ENCODE measurements around the gene PANK2.
A peak's percentile ranks its signal among the peaks of the same experiment; 100 is the strongest.
"Not testable (repeated sequence)": the region's sequence is repeated elsewhere in the genome, so short reads cannot be mapped to it uniquely, and the experiment has no call there.

Gene PANK2

DNA sequence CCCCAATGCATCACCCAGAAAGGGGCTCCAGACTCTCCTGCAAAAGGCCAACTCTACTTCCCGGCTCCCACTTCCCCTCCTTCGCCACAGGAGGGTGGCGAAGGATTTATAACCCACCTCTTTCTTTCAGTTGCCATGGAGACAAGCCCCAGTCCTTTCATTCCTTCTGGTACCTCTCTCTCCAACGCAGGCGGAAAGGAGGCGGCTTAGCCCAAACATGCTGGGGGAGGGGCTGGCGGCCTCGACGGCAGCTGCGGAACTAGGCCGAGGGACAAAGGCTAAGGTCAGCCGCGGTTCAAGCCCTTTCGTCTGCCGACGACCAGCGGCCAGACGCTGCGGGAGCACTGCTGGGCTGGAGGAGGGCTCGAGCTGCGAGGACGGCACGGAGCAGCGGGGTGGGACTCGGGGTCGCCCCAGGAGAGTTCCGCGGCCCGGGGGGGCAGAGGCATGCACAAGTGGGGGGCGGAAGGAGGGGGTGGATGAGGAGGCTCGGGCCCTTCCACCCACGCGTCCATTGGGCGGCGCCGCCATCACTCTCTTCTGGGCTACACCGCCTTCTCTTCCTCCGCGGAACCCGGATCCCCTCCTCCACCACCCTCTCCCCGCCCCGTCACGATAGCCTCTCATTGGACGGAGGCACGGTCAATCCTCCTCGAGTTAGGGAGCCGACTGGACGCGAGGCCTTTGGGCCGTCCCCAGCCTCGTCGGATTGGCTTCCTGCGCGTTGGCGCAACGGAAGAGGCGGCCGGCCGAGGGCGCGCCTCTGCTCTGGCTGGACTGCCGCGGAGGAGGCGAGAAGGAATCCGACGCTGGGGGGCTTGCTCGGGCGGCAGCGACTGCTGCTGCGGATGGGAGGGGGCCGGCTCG is at the start of gene PANK2:
Gene PANK2 (plus strand): TSS at position 766 of the 867 bp plus-strand sequence.
- Histone ChIP-seq H3K4me1 (ENCODE audit: control insufficient read depth in 1 of 2, insufficient read depth in 2 of 2, low read length in 2 of 2) (peaks cover 34 to 37% of the 10 kb centered on the region in 2 donors), H3K9ac (ENCODE audit: low read depth in 1 of 2, low read length in 2 of 2) (peak within 1 kb of the TSS; percentile 92 to 95), H3K9me3 (ENCODE audit: control insufficient read depth in 1 of 2, low read length in 2 of 2) (no peaks in the 10 kb centered on the region)

GRCh38 chr20:3840201-3840600 is 49.0 kb upstream of the PANK2 start:
- not testable (repeated sequence) for H3K4me3 ChIP-seq (ENCODE audit: low read depth in 1 of 2, low read length in 2 of 2); H3K9me3 ChIP-seq (ENCODE audit: control insufficient read depth in 1 of 2, low read length in 2 of 2); H3K36me3 ChIP-seq (ENCODE audit: control insufficient read depth in 1 of 2, insufficient read depth in 2 of 2, low read length in 2 of 2); H3K27me3 ChIP-seq (ENCODE audit: control insufficient read depth in 1 of 2, insufficient read depth in 2 of 2, low read length in 2 of 2); H3K9ac ChIP-seq (ENCODE audit: low read depth in 1 of 2, low read length in 2 of 2); H3K27ac ChIP-seq (ENCODE audit: low read depth, low read length)
- peaks cover 13 to 28% of the 10 kb centered on the region in 2 donors for H3K4me1 ChIP-seq (ENCODE audit: control insufficient read depth in 1 of 2, insufficient read depth in 2 of 2, low read length in 2 of 2)

More for the DNA sequence above, at the start of gene PANK2:
- H3K36me3 ChIP-seq (ENCODE audit: control insufficient read depth in 1 of 2, insufficient read depth in 2 of 2, low read length in 2 of 2) = peaks cover 0 to 4% of the 10 kb centered on the region in 2 donors
- peak within 1 kb of the TSS; percentile 96 for H3K27ac ChIP-seq (ENCODE audit: low read depth, low read length)
- H3K27me3 ChIP-seq (ENCODE audit: control insufficient read depth in 1 of 2, insufficient read depth in 2 of 2, low read length in 2 of 2) = no peaks in the 10 kb centered on the region
- peak within 1 kb of the TSS; percentile 83 to 89 for H3K4me3 ChIP-seq (ENCODE audit: low read depth in 1 of 2, low read length in 2 of 2)

DNA sequence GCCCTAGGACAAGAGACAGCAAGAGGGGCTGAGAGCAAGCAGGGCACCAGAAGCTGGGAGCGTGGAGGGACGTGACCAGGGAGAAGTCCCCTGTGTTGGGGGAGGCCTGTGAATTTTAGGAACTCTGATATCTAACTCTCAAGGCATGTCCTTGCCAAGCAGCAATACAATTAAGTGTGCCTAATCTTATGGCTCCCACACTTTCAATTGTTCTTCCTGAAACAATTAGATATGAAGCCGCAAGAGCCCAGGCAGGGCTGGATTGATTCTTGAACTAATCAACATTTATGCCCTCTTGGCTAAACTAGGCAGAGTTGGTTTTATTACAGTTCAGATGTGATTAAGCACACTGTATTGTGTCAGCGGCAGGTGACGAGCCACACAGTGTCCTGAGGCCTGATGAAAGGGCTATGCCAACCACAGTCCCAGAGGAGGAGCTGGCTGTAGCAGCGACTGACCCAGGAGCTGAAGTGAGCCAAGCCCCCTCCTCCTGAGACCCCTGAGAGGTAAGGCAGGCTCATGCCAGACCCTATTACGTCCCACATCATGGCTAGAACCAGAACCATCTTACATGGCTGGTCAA is 46.7 kb upstream of the PANK2 start:
- Histone ChIP-seq H3K9ac (ENCODE audit: low read depth in 1 of 2, low read length in 2 of 2) (peak overlapping the region; percentile 39 to 41), H3K36me3 (ENCODE audit: control insufficient read depth in 1 of 2, insufficient read depth in 2 of 2, low read length in 2 of 2) (no peaks in the 10 kb centered on the region), H3K9me3 (ENCODE audit: control insufficient read depth in 1 of 2, low read length in 2 of 2) (no peaks in the 10 kb centered on the region), H3K4me1 (ENCODE audit: control insufficient read depth in 1 of 2, insufficient read depth in 2 of 2, low read length in 2 of 2) (peaks cover 19 to 39% of the 10 kb centered on the region in 2 donors), H3K4me3 (ENCODE audit: low read depth in 1 of 2, low read length in 2 of 2) (no peak overlapping the region), H3K27ac (ENCODE audit: low read depth, low read length) (peak overlapping the region; percentile 33), H3K27me3 (ENCODE audit: control insufficient read depth in 1 of 2, insufficient read depth in 2 of 2, low read length in 2 of 2) (no peaks in the 10 kb centered on the region)

DNA sequence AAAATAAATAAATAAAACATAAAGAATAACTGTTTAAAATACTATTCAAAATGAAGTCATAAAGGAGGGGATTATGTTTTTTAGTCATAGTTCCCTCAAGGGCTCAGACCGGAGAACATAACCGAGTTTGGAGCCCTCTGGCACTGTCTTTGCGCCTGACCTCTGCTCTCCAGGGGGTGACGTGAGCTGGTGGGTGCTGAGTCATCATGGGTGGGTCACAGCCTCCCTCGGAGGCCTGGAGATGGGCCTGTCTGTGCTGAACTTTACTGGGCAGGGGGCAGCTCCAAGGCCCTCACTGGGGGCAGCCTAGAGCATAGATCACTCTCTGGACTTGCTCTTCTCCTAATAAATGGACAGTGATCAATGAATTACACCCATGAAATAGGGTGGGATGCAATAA is 45.7 kb upstream of the PANK2 start:
- Histone ChIP-seq H3K4me3 (ENCODE audit: low read depth in 1 of 2, low read length in 2 of 2) (no peak overlapping the region), H3K27me3 (ENCODE audit: control insufficient read depth in 1 of 2, insufficient read depth in 2 of 2, low read length in 2 of 2) (no peaks in the 10 kb centered on the region), H3K9me3 (ENCODE audit: control insufficient read depth in 1 of 2, low read length in 2 of 2) (no peaks in the 10 kb centered on the region), H3K36me3 (ENCODE audit: control insufficient read depth in 1 of 2, insufficient read depth in 2 of 2, low read length in 2 of 2) (no peaks in the 10 kb centered on the region), H3K4me1 (ENCODE audit: control insufficient read depth in 1 of 2, insufficient read depth in 2 of 2, low read length in 2 of 2) (peaks cover 24 to 47% of the 10 kb centered on the region in 2 donors), H3K9ac (ENCODE audit: low read depth in 1 of 2, low read length in 2 of 2) (no peak overlapping the region), H3K27ac (ENCODE audit: low read depth, low read length) (no peak overlapping the region)

- H3K9ac ChIP-seq (ENCODE audit: low read depth in 1 of 2, low read length in 2 of 2); H3K9me3 ChIP-seq (ENCODE audit: control insufficient read depth in 1 of 2, low read length in 2 of 2); H3K27ac ChIP-seq (ENCODE audit: low read depth, low read length); H3K27me3 ChIP-seq (ENCODE audit: control insufficient read depth in 1 of 2, insufficient read depth in 2 of 2, low read length in 2 of 2); H3K4me3 ChIP-seq (ENCODE audit: low read depth in 1 of 2, low read length in 2 of 2); H3K36me3 ChIP-seq (ENCODE audit: control insufficient read depth in 1 of 2, insufficient read depth in 2 of 2, low read length in 2 of 2): not testable (repeated sequence)
- H3K4me1 ChIP-seq (ENCODE audit: control insufficient read depth in 1 of 2, insufficient read depth in 2 of 2, low read length in 2 of 2) = peaks cover 24 to 50% of the 10 kb centered on the region in 2 donors
Observed at GRCh38 chr20:3843990-3844619, 45.1 kb upstream of the PANK2 start.

DNA sequence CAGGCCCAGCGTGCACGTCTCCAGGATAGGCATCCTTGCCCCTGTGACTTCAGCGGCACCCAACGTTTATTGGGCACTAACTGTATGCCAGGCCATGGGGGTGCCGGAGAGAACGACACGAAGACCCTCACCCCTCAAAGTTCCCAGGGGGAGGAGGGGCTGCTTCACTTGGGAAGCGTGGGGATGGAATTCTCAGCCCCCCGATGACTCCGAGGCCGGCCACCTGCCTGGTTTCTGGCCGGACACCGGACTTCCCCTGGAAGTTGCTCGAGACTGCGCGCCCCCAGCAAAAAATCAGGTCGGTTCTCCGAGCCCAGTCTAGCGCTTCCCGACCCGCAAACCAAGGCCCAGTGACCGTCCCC is 42.8 kb upstream of the PANK2 start:
- Histone ChIP-seq H3K4me1 (ENCODE audit: control insufficient read depth in 1 of 2, insufficient read depth in 2 of 2, low read length in 2 of 2) (peaks cover 24 to 50% of the 10 kb centered on the region in 2 donors), H3K9me3 (ENCODE audit: control insufficient read depth in 1 of 2, low read length in 2 of 2) (no peaks in the 10 kb centered on the region), H3K4me3 (ENCODE audit: low read depth in 1 of 2, low read length in 2 of 2) (peak overlapping the region; percentile 93 to 96), H3K9ac (ENCODE audit: low read depth in 1 of 2, low read length in 2 of 2) (peak overlapping the region; percentile 97 to 98), H3K27me3 (ENCODE audit: control insufficient read depth in 1 of 2, insufficient read depth in 2 of 2, low read length in 2 of 2) (no peaks in the 10 kb centered on the region), H3K27ac (ENCODE audit: low read depth, low read length) (peak overlapping the region; percentile 90), H3K36me3 (ENCODE audit: control insufficient read depth in 1 of 2, insufficient read depth in 2 of 2, low read length in 2 of 2) (no peaks in the 10 kb centered on the region)

GRCh38 chr20:3846740-3847428 is 42.3 kb upstream of the PANK2 start, which contains the start of gene MAVS:
Gene MAVS, plus strand, starts transcription at chr20:3846834. Its CDS starts 7,791 bp downstream, at chr20:3854625.
- Histone ChIP-seq H3K9me3 (ENCODE audit: control insufficient read depth in 1 of 2, low read length in 2 of 2) (no peaks in the 10 kb centered on the region), H3K4me1 (ENCODE audit: control insufficient read depth in 1 of 2, insufficient read depth in 2 of 2, low read length in 2 of 2) (peaks cover 24 to 50% of the 10 kb centered on the region in 2 donors), H3K36me3 (ENCODE audit: control insufficient read depth in 1 of 2, insufficient read depth in 2 of 2, low read length in 2 of 2) (no peaks in the 10 kb centered on the region), H3K9ac (ENCODE audit: low read depth in 1 of 2, low read length in 2 of 2) (peak within 1 kb of the TSS; percentile 97 to 98), H3K27ac (ENCODE audit: low read depth, low read length) (peak within 1 kb of the TSS; percentile 91), H3K27me3 (ENCODE audit: control insufficient read depth in 1 of 2, insufficient read depth in 2 of 2, low read length in 2 of 2) (no peaks in the 10 kb centered on the region), H3K4me3 (ENCODE audit: low read depth in 1 of 2, low read length in 2 of 2) (peak within 1 kb of the TSS; percentile 93 to 96)

DNA sequence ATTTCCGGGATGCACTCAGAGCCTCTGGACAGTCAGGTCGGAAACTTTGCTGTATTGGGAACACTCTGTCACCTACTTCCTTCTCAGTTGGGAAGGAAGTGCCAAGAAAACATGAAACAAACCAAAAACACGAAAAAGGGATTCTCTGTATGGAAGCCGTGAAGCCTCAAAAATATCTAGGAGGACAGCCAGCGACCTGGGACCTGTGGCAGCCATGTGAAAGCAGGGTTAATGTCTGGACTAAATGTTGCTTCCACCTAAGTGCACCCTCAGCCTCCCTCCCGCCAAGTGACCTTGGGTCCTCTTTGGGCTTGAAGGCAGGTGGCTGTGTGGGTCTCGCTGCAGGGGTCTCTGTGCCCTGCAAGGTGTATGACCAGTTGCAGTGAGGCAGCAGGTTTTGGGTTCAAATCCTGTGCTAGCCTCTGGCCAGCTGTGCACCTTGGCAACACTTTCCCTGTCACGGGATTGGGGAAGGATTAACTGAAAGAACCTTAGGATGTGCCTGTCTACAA is 41.7 kb upstream of the PANK2 start:
- Histone ChIP-seq H3K27ac (ENCODE audit: low read depth, low read length) (peak overlapping the region; percentile 91), H3K9ac (ENCODE audit: low read depth in 1 of 2, low read length in 2 of 2) (peak overlapping the region; percentile 97 to 98), H3K4me1 (ENCODE audit: control insufficient read depth in 1 of 2, insufficient read depth in 2 of 2, low read length in 2 of 2) (peaks cover 24 to 45% of the 10 kb centered on the region in 2 donors), H3K9me3 (ENCODE audit: control insufficient read depth in 1 of 2, low read length in 2 of 2) (no peaks in the 10 kb centered on the region), H3K27me3 (ENCODE audit: control insufficient read depth in 1 of 2, insufficient read depth in 2 of 2, low read length in 2 of 2) (no peaks in the 10 kb centered on the region), H3K4me3 (ENCODE audit: low read depth in 1 of 2, low read length in 2 of 2) (peak overlapping the region; percentile 93 to 96), H3K36me3 (ENCODE audit: control insufficient read depth in 1 of 2, insufficient read depth in 2 of 2, low read length in 2 of 2) (no peaks in the 10 kb centered on the region)

DNA sequence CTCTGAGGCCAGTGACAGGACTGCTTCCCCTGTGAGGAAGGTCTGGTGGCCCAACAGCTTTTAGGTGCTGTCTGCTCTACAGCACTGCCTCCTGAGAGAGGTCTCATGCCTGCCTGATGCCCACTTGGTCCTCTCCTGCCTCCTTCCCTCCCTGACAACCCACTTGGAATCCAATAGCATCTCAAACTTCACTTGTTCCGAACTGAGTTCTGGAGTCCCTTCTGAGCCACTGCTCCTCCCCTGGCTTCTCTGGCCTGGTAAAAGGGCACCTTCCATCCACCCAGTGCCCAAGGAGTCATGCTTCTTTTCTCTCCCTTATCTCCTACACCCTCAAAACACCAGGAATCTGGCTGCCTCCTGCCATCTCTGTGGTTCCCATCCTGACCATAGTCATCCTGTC is 40.6 kb upstream of the PANK2 start:
- Histone ChIP-seq H3K4me1 (ENCODE audit: control insufficient read depth in 1 of 2, insufficient read depth in 2 of 2, low read length in 2 of 2) (peaks cover 17 to 35% of the 10 kb centered on the region in 2 donors), H3K4me3 (ENCODE audit: low read depth in 1 of 2, low read length in 2 of 2) (no peak overlapping the region), H3K27ac (ENCODE audit: low read depth, low read length) (no peak overlapping the region), H3K9me3 (ENCODE audit: control insufficient read depth in 1 of 2, low read length in 2 of 2) (no peaks in the 10 kb centered on the region), H3K36me3 (ENCODE audit: control insufficient read depth in 1 of 2, insufficient read depth in 2 of 2, low read length in 2 of 2) (no peaks in the 10 kb centered on the region), H3K27me3 (ENCODE audit: control insufficient read depth in 1 of 2, insufficient read depth in 2 of 2, low read length in 2 of 2) (no peaks in the 10 kb centered on the region), H3K9ac (ENCODE audit: low read depth in 1 of 2, low read length in 2 of 2) (no peak overlapping the region)

Measured in duodenal mucosa (tissue), 2 donors.